NAMALWA (cell line): ENCODE measurements around the gene CCDC14.
"Not testable (repeated sequence)": the region's sequence is repeated elsewhere in the genome, so short reads cannot be mapped to it uniquely, and the experiment has no call there.

Experiments used
- DNase-seq: peaks from one replicate; pipeline ENCODE4 v3.0.0-alpha.2; 2015; ENCODE audit warnings: low spot score

The CCDC14 gene, protein sequence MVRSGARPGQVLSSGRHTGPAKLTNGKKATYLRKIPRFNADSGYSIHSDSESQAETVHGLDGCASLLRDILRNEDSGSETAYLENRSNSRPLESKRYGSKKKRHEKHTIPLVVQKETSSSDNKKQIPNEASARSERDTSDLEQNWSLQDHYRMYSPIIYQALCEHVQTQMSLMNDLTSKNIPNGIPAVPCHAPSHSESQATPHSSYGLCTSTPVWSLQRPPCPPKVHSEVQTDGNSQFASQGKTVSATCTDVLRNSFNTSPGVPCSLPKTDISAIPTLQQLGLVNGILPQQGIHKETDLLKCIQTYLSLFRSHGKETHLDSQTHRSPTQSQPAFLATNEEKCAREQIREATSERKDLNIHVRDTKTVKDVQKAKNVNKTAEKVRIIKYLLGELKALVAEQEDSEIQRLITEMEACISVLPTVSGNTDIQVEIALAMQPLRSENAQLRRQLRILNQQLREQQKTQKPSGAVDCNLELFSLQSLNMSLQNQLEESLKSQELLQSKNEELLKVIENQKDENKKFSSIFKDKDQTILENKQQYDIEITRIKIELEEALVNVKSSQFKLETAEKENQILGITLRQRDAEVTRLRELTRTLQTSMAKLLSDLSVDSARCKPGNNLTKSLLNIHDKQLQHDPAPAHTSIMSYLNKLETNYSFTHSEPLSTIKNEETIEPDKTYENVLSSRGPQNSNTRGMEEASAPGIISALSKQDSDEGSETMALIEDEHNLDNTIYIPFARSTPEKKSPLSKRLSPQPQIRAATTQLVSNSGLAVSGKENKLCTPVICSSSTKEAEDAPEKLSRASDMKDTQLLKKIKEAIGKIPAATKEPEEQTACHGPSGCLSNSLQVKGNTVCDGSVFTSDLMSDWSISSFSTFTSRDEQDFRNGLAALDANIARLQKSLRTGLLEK

DNA sequence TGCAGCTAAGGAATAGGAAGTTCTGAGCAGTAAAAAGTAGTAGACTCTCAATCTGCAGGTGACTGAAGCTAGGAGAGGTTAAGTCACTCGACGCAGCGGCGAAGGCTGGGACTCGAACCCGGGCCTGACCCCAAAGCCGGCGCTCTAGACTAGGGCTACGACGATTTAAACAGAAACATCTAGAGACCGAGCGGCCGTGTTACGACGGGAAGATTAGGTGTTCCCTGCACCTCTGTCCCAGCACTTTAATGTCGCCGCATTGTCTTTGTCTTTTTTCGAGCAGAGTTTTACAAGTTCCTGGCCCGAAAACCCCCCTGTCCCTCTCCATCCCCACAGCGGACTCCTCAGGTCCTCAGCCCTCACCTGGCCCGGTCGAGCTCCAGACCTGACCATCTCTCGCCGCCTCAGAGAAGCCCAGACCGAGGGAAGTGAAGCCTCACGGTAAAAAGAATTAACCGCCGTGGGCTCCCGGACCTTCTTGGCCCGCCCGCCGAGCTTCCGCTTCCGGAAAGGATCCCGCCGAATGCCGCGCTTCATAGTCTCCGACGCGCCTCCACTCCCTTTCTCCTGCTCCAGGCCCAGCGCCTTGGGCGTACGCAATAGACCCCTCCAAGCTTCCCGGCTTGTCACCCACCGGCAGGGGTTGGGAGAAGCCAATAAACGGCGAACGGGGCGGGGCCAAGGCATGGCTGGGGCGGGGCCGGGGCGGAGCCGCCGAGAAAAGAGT is at the start of gene CCDC14:
TSS of gene CCDC14 (minus strand) at position 449 of the 727 bp plus-strand sequence. CDS start at position 393, 56 bp downstream.
- DNase-seq, result peak; percentile 85

DNA sequence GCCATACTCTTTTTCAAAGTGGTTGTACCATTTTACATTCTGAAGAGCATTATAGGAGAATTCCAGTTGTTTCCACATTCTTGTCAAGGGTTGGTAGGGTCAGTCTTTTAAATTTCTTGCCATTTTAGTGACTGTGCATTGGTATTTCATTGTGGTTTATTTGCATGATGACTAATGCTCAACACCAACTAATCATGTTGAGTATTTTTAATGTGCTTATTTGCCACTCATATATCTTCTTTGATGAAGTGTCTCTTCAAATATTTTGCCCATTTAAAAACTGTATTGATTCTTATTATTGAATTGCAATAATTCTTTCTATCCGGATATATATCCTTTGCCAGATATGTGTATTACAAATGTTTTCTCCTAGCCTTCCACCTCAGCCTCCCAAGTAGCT is 47.3 kb upstream of the CCDC14 start:
- DNase-seq, result not testable (repeated sequence)

DNA sequence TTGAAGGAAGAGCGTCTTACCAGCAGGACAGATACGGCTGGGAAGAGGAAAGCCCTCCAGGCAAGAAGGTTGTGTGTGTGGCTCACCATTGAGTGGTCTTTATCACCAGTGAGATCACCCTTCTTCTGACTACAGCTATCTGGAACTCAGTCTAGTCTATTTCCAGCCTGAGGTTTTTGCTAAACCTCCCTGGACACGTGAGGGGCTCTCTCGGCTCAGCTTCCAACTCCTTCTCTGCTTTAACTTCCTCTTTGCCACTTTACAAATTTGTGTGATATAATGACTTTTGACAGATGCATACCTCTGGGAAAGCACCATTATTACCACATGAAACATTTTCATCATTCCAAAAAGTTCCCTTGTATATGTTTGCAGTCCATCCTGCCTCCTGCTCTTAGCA is 46.2 kb upstream of the CCDC14 start:
- no peak for DNase-seq

DNA sequence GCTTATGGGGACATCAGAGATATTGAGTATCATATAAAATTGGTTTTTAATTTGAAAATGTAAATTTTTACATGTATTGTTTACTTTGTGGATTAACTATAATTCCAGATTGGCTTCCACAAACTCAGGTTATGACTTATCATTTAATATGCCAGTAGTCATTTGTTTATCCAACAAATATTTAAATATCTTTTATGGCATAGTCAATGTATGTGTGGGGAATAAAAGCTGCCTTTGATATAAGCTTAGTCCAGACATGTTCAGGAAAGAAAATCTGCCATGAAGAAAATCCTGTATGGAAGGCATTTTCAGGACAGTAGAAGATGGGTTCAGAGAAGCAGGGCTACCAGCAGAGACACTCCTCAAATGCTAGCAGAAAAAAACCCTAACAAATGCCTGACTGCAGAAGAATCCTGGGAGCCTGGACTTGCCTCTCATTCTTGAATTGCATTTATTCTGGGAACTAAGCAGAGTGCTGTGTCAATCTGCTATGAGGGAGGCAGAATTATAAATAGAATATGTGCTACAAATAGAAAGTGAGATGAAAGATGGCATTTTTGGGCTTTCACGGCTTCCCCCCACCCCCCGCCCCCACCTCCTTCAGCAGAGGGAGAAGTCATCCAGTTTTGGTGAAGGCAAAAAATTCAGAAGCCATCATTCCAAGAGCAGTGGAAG is 41.5 kb upstream of the CCDC14 start:
- not testable (repeated sequence) for DNase-seq

DNA sequence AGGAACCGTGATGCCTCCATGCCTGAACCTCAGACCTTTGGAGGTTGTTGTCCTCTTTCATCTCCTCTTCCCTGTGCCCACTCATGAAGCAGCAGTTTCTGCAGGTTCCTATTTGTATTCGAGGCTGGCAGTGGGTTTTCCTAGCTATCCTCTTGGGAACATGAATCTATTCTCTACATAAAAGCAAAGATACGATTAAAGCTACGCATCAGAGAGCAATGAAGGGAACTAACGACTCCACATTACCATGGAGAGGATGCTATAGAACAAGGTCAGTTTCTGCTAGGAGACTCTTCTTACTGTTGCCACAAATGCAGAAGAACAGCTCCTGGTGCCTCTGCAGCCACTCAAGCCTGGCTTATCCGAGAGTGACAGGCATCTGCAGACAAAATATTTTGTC is 40.3 kb upstream of the CCDC14 start:
- DNase-seq, result not testable (repeated sequence)

DNA sequence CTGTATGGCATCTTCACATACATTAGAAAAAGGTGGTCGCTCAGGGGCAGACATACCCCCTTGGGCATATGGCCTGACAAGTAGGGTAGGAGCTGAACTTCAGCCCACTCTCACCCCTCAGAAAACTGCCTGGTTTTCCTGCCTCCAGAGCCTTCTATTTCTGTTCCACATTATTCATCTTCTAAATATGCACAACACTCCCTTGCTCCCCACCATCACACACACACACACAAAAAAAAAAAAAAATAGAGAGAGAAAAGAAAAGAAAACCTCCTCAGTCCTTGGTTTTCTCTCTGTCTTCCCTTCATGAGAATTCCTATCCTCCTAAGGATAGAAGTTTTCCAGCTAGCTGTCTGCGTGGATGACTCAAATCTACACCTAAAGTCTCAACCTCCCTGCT is 36.5 kb upstream of the CCDC14 start:
- DNase-seq, result no peak

DNA sequence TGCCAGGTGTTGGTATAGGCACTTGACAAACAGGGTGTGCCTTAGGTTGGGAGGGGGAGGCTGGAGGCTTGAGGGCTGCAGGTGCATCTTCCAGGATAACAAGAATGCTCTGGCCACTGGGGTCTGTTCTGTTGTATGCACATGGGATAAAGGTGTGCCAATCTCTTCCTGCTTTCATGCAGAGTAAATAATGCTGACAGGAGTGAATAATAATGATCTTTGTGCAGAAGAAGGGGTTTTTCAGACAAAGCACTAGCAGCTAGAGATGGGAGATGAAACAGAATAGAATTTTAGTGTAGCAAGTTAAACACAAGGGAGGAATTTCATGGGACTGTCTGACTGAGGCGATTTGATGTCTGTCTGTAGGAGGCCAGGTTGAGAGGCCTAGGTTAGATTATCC is 32.8 kb upstream of the CCDC14 start:
- DNase-seq, result no peak

DNA sequence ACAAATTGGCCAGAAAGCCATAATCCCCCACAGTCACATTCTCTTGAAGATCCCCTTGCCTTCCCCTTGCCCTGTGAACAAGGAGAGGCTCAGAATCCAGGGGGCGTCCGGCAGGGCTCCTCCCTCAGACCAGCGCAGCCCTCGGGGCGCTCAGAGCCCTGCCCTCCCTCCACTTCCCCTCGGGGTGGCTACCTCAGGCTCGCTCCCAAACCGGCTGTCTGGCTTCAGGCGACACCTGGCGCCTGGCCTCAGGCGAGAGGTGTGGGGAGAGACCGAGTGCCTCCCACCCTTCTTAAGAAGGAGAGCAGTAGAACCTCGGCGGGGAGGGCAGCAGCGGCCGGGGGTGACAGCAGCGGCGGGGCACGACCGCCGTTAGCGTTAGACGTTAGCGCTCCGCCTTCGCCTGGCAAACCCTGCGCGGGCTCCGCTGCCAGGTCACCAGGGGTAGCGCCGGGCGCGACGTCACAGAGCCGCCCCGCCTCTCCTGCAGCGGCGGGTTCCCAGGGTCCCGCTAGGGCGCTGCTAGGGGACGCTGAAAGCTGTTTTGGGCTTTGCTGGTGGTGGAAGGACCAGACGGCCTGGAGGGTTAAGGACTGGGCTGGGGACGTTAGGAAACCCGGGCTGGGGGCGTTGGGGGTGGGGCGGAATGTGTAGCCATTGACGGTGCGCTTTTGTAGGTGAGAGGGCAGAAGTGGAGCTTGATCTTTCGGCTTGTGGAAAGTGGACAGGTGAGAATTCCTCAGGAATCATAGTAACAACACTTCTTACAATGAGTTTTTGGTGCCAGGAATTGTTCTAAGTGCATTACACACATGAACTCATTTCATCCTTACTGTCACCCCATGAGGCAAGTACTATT is 30.9 kb upstream of the CCDC14 start, which contains the start of gene ROPN1:
TSS of gene ROPN1 (minus strand) at position 395 of the 859 bp plus-strand sequence. CDS start 11,643 bp downstream, outside the sequence.
- not testable (repeated sequence) for DNase-seq

DNA sequence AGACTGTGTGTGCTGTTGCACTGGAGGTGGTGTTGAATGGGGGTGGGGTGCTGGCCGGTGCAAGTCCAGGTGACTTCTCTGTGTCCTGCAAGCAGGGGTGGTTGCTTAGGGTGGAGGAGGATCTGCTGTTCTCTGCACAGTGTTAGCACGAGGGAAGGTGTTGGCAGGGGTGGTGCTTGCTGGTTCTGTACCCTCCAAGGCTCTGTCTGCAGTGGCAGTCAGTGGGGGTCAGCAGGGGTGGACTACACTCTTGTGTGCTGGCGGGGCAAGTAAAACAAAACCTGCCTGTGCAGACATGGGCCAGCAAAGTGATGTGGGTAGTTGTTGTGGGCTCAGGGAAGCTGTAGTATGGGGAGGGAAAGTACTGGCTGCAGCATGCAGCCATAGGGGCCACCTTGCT is 25.4 kb upstream of the CCDC14 start:
- no peak for DNase-seq

DNA sequence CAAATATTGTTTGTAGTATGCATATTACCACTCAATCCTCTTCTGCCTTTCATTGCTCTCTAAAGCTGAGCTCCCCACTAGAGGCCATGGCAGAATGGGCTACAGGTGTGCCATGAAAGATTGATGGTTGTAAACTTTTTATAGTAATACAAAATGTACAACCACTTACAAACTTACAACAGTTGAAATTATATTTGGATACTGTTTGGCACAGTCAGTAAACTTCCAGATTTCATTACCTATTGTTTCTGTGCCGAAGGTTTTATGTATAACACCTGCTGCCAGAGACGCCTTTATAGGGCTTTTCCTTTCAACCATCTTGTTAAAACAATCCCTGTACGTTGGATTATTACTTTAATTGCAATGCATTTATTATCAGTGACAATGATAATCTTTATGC is 23.9 kb upstream of the CCDC14 start:
- DNase-seq, result no peak

DNA sequence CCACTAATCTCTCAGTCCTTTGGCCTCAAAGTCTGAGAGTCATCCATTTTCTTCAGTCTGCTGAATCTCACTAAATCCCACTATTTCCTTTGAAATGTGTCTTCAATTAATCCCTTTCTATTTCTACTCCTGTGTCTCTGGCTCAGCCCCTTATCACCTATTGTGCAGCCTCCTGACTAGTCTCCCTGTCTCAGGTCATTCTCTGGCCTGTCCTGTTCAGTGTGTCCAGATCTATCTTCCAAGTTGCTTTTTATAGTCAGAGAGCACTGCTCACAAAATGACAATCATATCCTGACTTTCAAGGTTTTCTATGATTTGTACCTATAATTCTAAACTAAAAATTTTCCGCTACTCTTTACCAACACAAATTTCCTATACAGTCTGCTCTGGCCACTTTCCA is 23.3 kb upstream of the CCDC14 start:
- no peak for DNase-seq

DNA sequence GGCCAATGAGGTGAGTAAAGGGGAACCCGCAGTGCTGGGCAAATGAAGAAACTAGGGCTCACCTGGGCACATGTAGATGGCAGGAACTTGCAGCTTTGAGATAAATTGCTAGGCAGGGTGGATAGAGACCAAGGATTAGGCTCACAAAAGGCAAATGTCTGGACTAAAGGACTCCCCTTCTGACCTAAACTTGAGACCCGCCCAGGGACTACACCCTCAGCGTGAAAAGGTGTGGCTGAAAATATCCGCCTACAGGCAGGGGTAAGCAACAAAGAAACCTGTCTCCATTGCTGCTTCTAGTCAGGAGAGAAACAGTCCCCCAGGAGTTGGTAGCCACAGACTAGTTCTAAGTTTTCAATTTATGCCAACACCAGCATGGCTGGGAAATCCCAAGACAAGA is 20.3 kb upstream of the CCDC14 start:
- DNase-seq, result not testable (repeated sequence)

DNA sequence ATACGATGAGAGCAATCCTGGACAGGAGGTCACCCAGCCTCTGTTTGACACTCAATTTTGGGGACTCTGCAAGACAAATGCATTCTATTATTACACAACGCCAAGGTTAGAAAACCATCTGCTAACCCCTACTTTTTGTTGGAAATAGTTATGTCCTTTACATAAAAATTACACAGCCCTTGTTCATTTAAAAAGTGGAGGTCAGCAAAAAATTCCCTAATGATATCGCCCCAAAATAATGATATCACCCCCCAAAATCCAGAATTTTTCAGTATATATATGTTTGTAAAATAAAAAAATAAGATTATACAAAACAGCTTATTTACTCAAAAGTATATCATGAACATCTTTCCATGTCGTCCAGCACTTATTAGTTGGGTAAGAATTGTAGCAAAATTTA is 19.5 kb upstream of the CCDC14 start:
- no peak for DNase-seq

DNA sequence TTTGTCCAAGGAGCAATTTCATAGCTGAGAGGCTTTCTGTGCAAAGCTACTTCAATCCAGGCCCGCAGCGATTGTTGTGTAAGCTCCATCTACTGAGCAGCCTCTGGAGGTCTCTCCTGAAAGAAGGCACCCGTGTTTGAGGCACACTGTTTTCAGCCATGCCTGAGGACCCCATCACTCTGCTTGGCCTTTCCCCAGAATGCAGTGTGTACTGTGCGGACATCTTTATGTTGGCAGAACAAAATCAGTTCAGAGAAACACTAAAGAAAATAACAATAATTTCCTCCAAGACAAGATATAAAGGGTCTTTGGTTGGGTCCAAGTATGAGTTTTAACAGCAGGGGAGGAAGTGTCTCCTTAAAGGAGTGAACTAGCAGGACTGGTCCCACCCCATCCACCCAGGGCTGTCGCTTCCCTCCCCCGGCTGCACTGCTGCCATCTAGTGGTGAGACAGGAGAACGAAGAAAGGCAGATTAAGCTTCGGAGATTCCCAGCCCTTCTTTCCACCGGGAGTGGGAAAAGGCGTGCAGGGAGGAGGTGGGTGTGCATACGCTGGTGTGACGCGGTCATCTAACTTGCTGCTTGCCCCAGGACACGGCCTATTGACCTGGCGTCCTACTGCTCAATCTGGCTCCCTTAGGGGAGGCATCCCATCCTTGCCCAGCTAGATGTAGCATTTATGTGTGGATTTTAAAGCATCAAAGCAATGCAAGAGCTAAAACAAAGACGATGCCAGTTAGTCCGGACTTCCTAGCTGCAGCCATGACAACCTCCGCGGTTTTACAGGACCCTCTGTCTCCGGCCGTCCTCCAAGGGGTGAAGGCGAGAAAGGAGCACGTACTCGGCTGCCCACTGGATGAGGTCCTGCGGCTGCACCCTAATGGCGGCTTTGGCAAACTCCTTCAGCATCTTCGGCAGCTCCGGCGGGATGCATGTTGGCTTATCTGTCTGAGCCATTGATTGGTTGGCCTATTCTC is 18.8 kb upstream of the CCDC14 start:
- peak; percentile 15 for DNase-seq

DNA sequence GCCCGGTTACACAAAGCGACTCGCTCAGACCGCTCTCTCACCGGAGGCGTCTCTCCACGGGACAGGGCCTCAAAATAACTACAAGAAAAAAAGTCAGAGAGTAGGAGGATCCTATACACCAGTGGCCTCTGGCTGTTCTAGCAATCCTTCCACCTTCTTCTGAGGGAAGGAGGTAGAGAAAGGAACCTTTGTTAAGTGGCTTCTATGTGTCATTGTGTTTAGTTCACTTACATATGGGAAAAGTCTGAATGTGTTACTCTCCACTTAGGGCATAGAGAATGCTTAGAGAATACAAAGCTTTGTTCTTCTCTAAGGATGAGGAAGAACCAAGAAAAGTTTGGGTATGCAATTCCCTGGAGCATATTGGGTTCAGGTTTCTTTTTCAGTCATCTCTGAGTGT is 15.9 kb upstream of the CCDC14 start:
- not testable (repeated sequence) for DNase-seq

DNA sequence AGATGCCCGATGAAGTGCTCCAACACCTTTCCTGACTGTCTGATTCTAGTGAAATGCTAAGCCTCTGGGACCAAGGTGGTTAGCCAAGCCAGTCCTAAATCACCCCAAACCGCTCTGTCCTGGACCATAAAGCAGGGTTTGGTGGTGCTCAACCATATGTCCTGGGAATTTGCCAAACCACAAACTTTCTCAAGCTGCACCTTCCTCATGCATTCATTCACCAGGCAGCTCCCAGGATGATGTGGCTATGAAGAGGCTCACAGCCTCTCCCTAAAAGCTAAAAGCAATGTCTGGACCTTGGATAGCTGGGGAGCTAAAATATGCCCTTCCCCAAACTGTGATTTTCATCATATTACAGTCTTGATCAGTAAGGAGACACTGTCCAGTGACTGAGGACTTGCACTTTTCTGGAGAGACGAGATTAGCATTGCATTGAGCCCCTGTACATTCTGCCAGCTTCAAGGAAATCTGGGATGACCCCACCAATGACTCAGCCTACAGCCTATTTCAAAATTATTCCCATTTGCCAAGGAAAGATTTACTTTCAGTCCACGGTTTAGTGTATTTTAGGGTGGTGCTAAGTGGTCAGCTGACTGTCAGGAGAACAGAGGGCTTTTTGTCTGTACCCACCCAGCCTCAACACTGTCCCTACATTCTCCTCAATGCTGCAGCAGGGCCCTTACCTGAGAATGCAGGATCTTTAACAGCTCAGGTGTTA is 15.3 kb upstream of the CCDC14 start:
- DNase-seq, result not testable (repeated sequence)

DNA sequence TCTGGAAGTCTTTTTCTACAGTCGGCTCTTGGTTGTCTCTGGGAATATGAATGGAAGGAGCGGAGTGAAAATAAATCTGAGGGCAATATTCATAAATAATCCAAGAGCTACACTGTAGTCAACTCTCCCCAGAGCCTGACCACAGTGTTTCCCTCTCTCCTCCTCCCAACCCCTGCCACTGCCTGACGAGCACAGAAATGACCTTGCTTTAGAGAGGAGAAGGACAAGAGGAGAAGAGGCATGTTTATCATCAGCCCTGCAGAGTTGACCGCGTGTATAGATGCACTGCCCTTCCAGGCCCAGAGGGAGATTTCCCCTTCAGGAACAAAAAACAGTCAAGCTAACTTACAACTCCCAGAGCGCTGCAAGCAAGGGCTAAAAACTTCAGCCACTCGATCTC is 14.0 kb upstream of the CCDC14 start:
- not testable (repeated sequence) for DNase-seq

DNA sequence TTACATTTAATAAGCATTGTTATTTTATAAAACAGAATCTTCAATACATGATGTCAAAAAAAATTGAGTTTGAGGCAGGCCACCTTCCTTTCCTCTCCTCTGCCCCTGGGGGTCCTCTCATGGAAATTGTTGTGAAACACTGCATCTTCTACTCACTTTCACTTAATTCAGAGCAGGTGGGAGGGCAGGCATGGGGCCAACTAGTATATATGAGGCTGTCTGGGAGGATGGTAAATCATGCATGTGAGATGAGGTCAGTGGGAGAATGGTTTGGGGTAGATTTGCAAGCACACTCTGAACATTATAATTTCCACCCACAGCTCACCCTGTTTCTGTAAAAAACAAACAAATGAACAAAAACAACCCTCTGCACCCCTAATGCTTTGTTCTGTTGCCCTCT is 10.4 kb upstream of the CCDC14 start:
- no peak for DNase-seq

DNA sequence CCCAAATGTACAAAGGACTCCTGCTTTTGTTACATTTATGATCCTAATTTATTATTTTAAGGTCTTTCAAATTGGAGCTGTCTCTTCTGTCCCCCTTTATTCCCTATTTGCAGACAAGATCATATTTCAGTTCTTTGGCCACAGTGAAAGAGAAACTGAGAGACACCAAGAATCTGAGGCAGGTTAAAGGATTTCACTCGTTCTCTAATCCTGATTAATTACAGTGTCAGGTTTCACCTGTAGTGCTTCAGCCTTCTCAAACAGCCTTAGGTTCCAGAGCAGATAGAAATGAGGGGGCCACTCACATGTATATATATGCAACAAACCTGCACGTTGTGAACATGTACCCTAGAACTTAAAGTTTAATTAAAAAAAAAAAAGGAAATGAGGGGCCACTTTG is 6.2 kb upstream of the CCDC14 start:
- not testable (repeated sequence) for DNase-seq
